MM.1S (cell line): ENCODE measurements around the gene TSPYL1.

Source experiments
- DNase-seq: peaks from one replicate; pipeline ENCODE4 v3.0.0-alpha.2; 2015
- H2AFZ ChIP-seq: fragments of 300-600 bp; sonication (generic); 2 replicates; pipeline ENCODE4 v1.6.0; 2016; ENCODE audit warnings: antibody characterized with exemption, low read length
- H3F3A ChIP-seq: fragments of 300-600 bp; sonication (generic); 2 replicates; pipeline ENCODE4 v1.6.1; 2016; ENCODE audit warnings: mild to moderate bottlenecking, antibody characterized with exemption, low read length, moderate library complexity, mixed read lengths; ENCODE audit not compliant: insufficient read depth
- H3K27ac ChIP-seq: fragments of 300-600 bp; sonication (generic); 2 replicates; pipeline ENCODE4 v1.5.1; 2016; ENCODE audit warnings: mild to moderate bottlenecking, low read length
- H3K27me3 ChIP-seq: fragments of 300-600 bp; sonication (generic); replicated peaks from 2 replicates; pipeline ENCODE4 v1.6.0; 2016; ENCODE audit warnings: low read length; ENCODE audit not compliant: insufficient read depth
- H3K36me3 ChIP-seq: fragments of 300-600 bp; sonication (generic); replicated peaks from 2 replicates; pipeline ENCODE4 v1.6.1; 2016; ENCODE audit warnings: mild to moderate bottlenecking, low read length, mixed read lengths; ENCODE audit not compliant: insufficient read depth
- H3K4me1 ChIP-seq: fragments of 300-600 bp; sonication (generic); 2 replicates; pipeline ENCODE4 v1.6.1; 2016; ENCODE audit warnings: low read length, mixed read lengths
- H3K4me2 ChIP-seq: fragments of 300-600 bp; sonication (generic); 2 replicates; pipeline ENCODE4 v1.6.0; 2016; ENCODE audit warnings: low read depth, low read length
- H3K4me3 ChIP-seq: fragments of 300-600 bp; sonication (generic); 2 replicates; pipeline ENCODE4 v1.5.1; 2016; ENCODE audit warnings: low read length, mixed read lengths
- H3K79me2 ChIP-seq: fragments of 300-600 bp; sonication (generic); 2 replicates; pipeline ENCODE4 v1.6.1; 2016; ENCODE audit warnings: mixed run types, low read length, mixed read lengths
- H3K9ac ChIP-seq: fragments of 300-600 bp; sonication (generic); 2 replicates; pipeline ENCODE4 v1.6.1; 2016; ENCODE audit warnings: low read length, mixed read lengths
- H3K9me2 ChIP-seq: fragments of 300-600 bp; sonication (generic); replicated peaks from 2 replicates; pipeline ENCODE4 v1.6.1; 2016; ENCODE audit warnings: mild to moderate bottlenecking, low read length, mixed read lengths; ENCODE audit not compliant: insufficient read depth
- H3K9me3 ChIP-seq: fragments of 300-600 bp; sonication (generic); replicated peaks from 2 replicates; pipeline ENCODE4 v1.6.1; 2016; ENCODE audit warnings: mild to moderate bottlenecking, low read length, mixed read lengths; ENCODE audit not compliant: insufficient read depth
- H4K20me1 ChIP-seq: fragments of 300-600 bp; sonication (generic); 2 replicates; pipeline ENCODE4 v1.6.1; 2016; ENCODE audit warnings: mild to moderate bottlenecking, low read length, moderate library complexity, mixed read lengths; ENCODE audit not compliant: insufficient read depth
- CTCF ChIP-seq: fragments of 300-600 bp; sonication (generic); IDR thresholded peaks from 2 replicates; pipeline ENCODE4 v1.5.1; 2016; ENCODE audit warnings: antibody characterized with exemption, low read length, mixed read lengths
- EZH2 ChIP-seq: fragments of 300-600 bp; sonication (generic); optimal IDR thresholded peaks from 2 replicates; pipeline ENCODE3; 2017; ENCODE audit warnings: low read depth, mild to moderate bottlenecking, antibody characterized with exemption, low read length, mixed read lengths
- EZH2phosphoT487 ChIP-seq: fragments of 300-600 bp; sonication (generic); IDR thresholded peaks from 2 replicates; pipeline ENCODE4 v1.6.1; 2018; ENCODE audit warnings: antibody characterized with exemption, low read length

TSPYL1 gene

GRCh38 chr6:116282698-116283097 is 3.0 kb upstream of the TSPYL1 start:
- H3K4me2 ChIP-seq = no peak overlapping the region
- H3K27me3 ChIP-seq = no peaks in the 10 kb centered on the region
- H3K9me3 ChIP-seq = no peaks in the 10 kb centered on the region
- H3K27ac ChIP-seq = no peak overlapping the region
- H3K4me3 ChIP-seq = no peak overlapping the region
- no peaks in the 10 kb centered on the region for H3K9me2 ChIP-seq
- H3K36me3 ChIP-seq = no peaks in the 10 kb centered on the region; the same call in 1 of the 2 replicates
- no peak overlapping the region for H3K9ac ChIP-seq
- H2AFZ ChIP-seq = no peak overlapping the region
- no peaks in the 10 kb centered on the region; the same call in 1 of the 2 replicates for H4K20me1 ChIP-seq
- peaks cover 14% of the 10 kb centered on the region for H3K4me1 ChIP-seq
- TF ChIP-seq EZH2phosphoT487 (no peak), CTCF (no peak), EZH2 (no peak)
- DNase-seq = no peak
- peaks cover 20% of the 10 kb centered on the region for H3K79me2 ChIP-seq
- H3F3A ChIP-seq = peaks cover 13% of the 10 kb centered on the region

GRCh38 chr6:116280933-116281316 is 1.2 kb upstream of the TSPYL1 start:
- no peaks in the 10 kb centered on the region for H3K9me2 ChIP-seq
- H3F3A ChIP-seq = peaks cover 13% of the 10 kb centered on the region
- H4K20me1 ChIP-seq = no peaks in the 10 kb centered on the region; the same call in 1 of the 2 replicates
- peak overlapping the region; percentile 99; the same call in 1 of the 2 replicates for H3K9ac ChIP-seq
- peak overlapping the region; percentile 99 for H3K4me3 ChIP-seq
- peak overlapping the region; percentile 73; the same call in 1 of the 2 replicates for H2AFZ ChIP-seq
- H3K4me2 ChIP-seq = peak overlapping the region; percentile 81
- no peak overlapping the region for H3K27ac ChIP-seq
- no peak for DNase-seq
- TF ChIP-seq EZH2 (no peak), CTCF (no peak), EZH2phosphoT487 (no peak)
- H3K4me1 ChIP-seq = peaks cover 24% of the 10 kb centered on the region
- no peaks in the 10 kb centered on the region for H3K9me3 ChIP-seq
- no peaks in the 10 kb centered on the region; the same call in 1 of the 2 replicates for H3K36me3 ChIP-seq
- peaks cover 37% of the 10 kb centered on the region for H3K79me2 ChIP-seq
- no peaks in the 10 kb centered on the region for H3K27me3 ChIP-seq

GRCh38 chr6:116280161-116280932 is 617 bp upstream of the TSPYL1 start:
- peak overlapping the region; percentile 99 for H3K9ac ChIP-seq
- DNase-seq = no peak
- no peaks in the 10 kb centered on the region for H3K9me2 ChIP-seq
- no peaks in the 10 kb centered on the region for H3K27me3 ChIP-seq
- H3K4me1 ChIP-seq = peaks cover 24% of the 10 kb centered on the region
- TF ChIP-seq CTCF (no peak), EZH2 (no peak), EZH2phosphoT487 (no peak)
- peak overlapping the region; percentile 99 for H3K27ac ChIP-seq
- no peaks in the 10 kb centered on the region; the same call in 1 of the 2 replicates for H4K20me1 ChIP-seq
- H3K79me2 ChIP-seq = peaks cover 43% of the 10 kb centered on the region
- peak overlapping the region; percentile 99 for H3K4me3 ChIP-seq
- H3F3A ChIP-seq = peaks cover 13% of the 10 kb centered on the region
- H2AFZ ChIP-seq = peak overlapping the region; percentile 73
- no peaks in the 10 kb centered on the region; the same call in 1 of the 2 replicates for H3K36me3 ChIP-seq
- H3K4me2 ChIP-seq = peak overlapping the region; percentile 81
- no peaks in the 10 kb centered on the region for H3K9me3 ChIP-seq
